CD8-positive, alpha-beta memory T cell (primary cell): ENCODE measurements around the gene RIC8B. TPM values are rescaled to one million over a fixed set of nuclear protein-coding genes. Genes with fewer than 3 reads are reported as not detected.

Experiments used
- CTCF ChIA-PET: fragments of 350-600 bp; sonication (Branson Sonifier 250); formaldehyde crosslinking; loops from one replicate; lab custom pipeline; 2021; ENCODE audit warnings: antibody characterized with exemption; lab: Charles Lee
- POLR2A ChIA-PET: fragments of 350-600 bp; sonication (Branson Sonifier 250); formaldehyde crosslinking; loops from one replicate; lab custom pipeline; 2021; ENCODE audit warnings: antibody characterized with exemption; lab: Charles Lee
- DNase-seq, 5 donors: peaks; one replicate each; pipeline versions ENCODE4 v3.0.0 to v3.0.0-alpha.2; 2020 to 2022; ENCODE audit warnings: mixed read lengths in 1 of 5
- H3K27ac ChIP-seq: one replicate; pipeline ENCODE4 v1.7.0; 2013; ENCODE audit warnings: low read depth, mild to moderate bottlenecking, low read length, moderate library complexity
- H3K27me3 ChIP-seq: 2 replicates; pipeline ENCODE4 v1.7.0; 2013; ENCODE audit warnings: low read length, mild to moderate bottlenecking; ENCODE audit not compliant: insufficient read depth, poor library complexity, severe bottlenecking
- H3K36me3 ChIP-seq: 2 replicates; pipeline ENCODE4 v1.7.0; 2013; ENCODE audit warnings: mild to moderate bottlenecking, low read length, moderate library complexity; ENCODE audit not compliant: insufficient read depth
- H3K4me1 ChIP-seq: 2 replicates; pipeline ENCODE4 v1.7.0; 2013; ENCODE audit warnings: mild to moderate bottlenecking, low read length, moderate library complexity; ENCODE audit not compliant: insufficient read depth
- H3K4me3 ChIP-seq: 2 replicates; pipeline ENCODE4 v1.7.0; 2013; ENCODE audit warnings: mild to moderate bottlenecking, low read length
- H3K9me3 ChIP-seq: 2 replicates; pipeline ENCODE4 v1.7.0; 2013; ENCODE audit warnings: mild to moderate bottlenecking, low read length
- H3K27ac Mint-ChIP-seq, 8 donors: one replicate each; pipeline ENCODE4 v1.8.0; 2020 to 2021; ENCODE audit warnings: mixed read lengths in 8 of 8, mild to moderate bottlenecking in 6 of 8, inconsistent platforms in 3 of 8, moderate library complexity in 3 of 8
- H3K27me3 Mint-ChIP-seq, 2 donors: one replicate each; pipeline ENCODE4 v1.8.0; 2020 to 2021; ENCODE audit warnings: mixed read lengths in 2 of 2, mild to moderate bottlenecking in 1 of 2, moderate library complexity in 1 of 2
- H3K36me3 Mint-ChIP-seq, 3 donors: one replicate each; pipeline ENCODE4 v1.8.0; 2020 to 2021; ENCODE audit warnings: mixed read lengths in 3 of 3, inconsistent platforms in 1 of 3, mild to moderate bottlenecking in 1 of 3
- H3K4me1 Mint-ChIP-seq, 3 donors: one replicate each; pipeline ENCODE4 v1.8.0; 2020 to 2021; ENCODE audit warnings: mixed read lengths in 3 of 3, inconsistent platforms in 1 of 3, mild to moderate bottlenecking in 1 of 3
- H3K4me3 Mint-ChIP-seq, 7 donors: one replicate each; pipeline ENCODE4 v1.8.0; 2020 to 2021; ENCODE audit warnings: mixed read lengths in 7 of 7, mild to moderate bottlenecking in 6 of 7, moderate library complexity in 4 of 7, inconsistent platforms in 2 of 7
- H3K9me3 Mint-ChIP-seq, 5 donors: one replicate each; pipeline ENCODE4 v1.8.0; 2020 to 2022; ENCODE audit warnings: mixed read lengths in 5 of 5, mild to moderate bottlenecking in 3 of 5, moderate library complexity in 2 of 5, inconsistent platforms in 1 of 5
- polyA plus RNA-seq: library from polyadenylated mRNA; unstranded; fragments of 300-500 nt; fragmentation: Illumina TruSeq; gene quantifications from one replicate; pipeline ENCODE4 v1.2.3, GENCODE V29; 2021
- total RNA-seq, 2 experiments: library from RNA; stranded (reverse); gene quantifications; one replicate each; pipeline ENCODE4 v1.2.3, GENCODE V29; 2021

The RIC8B gene
- total and polyA plus RNA-seq, 3 experiments from 2014 or later, result 9.9 to 11.2 (median 10.2) TPM

DNA sequence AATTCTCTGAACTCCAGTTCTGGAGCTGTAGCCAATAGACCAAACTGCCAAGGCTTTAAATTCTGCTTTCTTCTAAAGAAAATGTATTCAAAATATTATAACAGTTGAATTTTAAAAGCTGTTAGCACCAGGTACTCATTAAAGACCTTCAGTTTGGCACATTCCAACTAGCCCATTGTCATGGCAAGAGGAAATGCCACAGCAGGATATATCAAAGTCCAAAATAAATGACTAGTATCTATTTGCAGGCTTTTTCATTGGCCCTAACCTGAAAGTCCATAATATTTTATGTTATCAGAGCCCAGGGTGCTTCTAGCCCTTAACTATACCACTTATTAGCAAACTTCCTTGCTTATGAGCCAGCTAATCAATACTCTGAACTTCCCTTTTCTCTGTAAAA lies 3.1 kb upstream of the RIC8B start:
- Mint-ChIP-seq H3K9me3 (no peaks in the 10 kb centered on the region), H3K27me3 (peaks cover 0 to 5% of the 10 kb centered on the region in 2 donors), H3K36me3 (peaks cover 0 to 11% (median 0%) of the 10 kb centered on the region in 3 donors), H3K27ac (no peak overlapping the region), H3K4me3 (no peak overlapping the region), H3K4me1 (peaks cover 30 to 37% (median 34%) of the 10 kb centered on the region in 3 donors)
- DNase-seq, result no peak
- ChIA-PET POLR2A (no interaction called here), CTCF (interaction anchor here (0.9 kb wide), 1 partner anchor 13 kb away, joined by 3 read pairs; no protein-coding TSS in a partner anchor)
- Histone ChIP-seq H3K4me1 (peaks cover 15% of the 10 kb centered on the region), H3K9me3 (no peaks in the 10 kb centered on the region), H3K4me3 (no peak overlapping the region), H3K36me3 (no peaks in the 10 kb centered on the region), H3K27me3 (no peaks in the 10 kb centered on the region), H3K27ac (no peak overlapping the region)

DNA sequence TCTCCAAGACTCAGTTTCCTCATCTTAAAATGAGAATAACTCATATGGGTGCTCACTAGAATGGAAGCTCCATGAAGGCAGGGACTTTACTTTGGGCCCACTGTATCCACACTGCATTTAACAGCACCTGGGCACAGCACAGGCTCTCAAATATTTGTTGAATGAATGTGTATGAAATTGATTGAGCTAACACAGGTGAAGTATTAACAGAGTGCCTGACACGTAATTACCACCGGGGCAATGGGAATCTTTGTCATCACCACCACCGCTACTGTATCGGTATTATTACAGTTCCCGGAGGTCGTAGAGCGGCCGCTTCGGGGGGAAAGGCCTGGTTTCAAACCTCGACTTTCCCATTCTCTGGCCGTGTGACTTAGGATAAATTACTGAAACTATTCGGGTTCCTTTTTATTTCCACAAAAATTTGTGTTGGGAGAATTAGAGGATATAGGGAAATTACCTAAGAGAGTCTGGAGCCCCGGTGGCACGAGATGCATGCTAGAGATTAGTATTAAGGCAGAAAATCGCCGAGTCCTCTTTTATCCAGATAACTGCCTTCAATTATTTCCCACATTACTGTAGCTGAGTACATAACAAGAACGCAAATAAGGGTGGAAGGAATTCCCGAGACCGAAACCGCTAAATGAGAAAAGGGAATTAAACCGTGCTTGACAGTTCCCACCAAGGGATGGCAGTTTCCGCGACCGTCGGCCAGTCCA lies 1.0 kb upstream of the RIC8B start:
- H3K4me1 ChIP-seq, result peaks cover 18% of the 10 kb centered on the region
- Mint-ChIP-seq H3K27me3 (peaks cover 0 to 5% of the 10 kb centered on the region in 2 donors), H3K9me3 (no peaks in the 10 kb centered on the region), H3K27ac (peak overlapping the region; percentile 87 to 100 (median 99)), H3K4me3 (peak overlapping the region; percentile 88 to 99 (median 96)), H3K36me3 (peaks cover 0 to 11% (median 0%) of the 10 kb centered on the region in 3 donors), H3K4me1 (peaks cover 40 to 48% (median 44%) of the 10 kb centered on the region in 3 donors)
- H3K9me3 ChIP-seq, result no peaks in the 10 kb centered on the region
- POLR2A ChIA-PET, result interaction anchor here (0.9 kb wide), 1 partner anchor 26 kb away, joined by 3 read pairs; no protein-coding TSS in a partner anchor
- DNase-seq, result peak in 1 of 5 donors; percentile 14
- CTCF ChIA-PET, result no interaction called here
- H3K36me3 ChIP-seq, result no peaks in the 10 kb centered on the region
- H3K27ac ChIP-seq, result peak overlapping the region; percentile 93
- peak overlapping the region; percentile 97 for H3K4me3 ChIP-seq
- H3K27me3 ChIP-seq, result no peaks in the 10 kb centered on the region

DNA sequence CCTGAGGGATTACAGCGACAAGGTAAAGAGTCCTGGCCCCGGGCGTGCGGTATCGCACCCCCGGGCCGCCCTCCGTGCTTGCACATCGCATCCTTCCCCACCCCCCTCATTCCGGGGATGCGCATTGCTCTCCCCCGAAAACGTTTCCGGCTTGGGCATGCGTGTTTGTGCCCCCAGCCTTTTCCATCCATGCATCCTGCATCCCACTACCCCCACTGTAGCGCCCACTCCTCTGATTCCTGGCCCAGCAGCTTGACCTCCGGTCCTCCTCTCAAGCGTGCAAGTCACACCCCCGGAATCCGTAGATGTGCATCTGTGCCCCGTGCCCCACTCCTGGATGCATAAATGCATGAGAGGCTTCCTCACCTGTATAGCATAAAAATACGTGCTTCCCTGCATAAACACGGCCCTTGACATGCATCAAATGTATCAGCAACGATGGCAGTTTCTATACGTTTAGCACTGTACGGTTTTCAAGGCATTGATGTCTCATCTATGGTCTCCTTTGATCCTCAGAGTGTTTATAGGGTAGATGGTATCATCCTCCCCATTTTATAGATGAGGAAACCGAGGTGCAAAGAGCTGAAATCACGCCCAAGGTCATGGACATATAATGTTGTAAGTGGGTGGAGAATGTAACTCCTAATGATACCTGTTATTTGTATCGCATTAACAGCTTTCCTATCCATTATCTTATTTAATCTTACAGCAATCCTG lies 484 bp downstream of the RIC8B start:
- H3K27ac Mint-ChIP-seq, result peak overlapping the region; percentile 87 to 100 (median 99)
- ChIA-PET CTCF (no interaction called here), POLR2A (no interaction called here)
- Histone ChIP-seq H3K27me3 (no peaks in the 10 kb centered on the region), H3K4me3 (peak overlapping the region; percentile 97), H3K9me3 (no peaks in the 10 kb centered on the region), H3K27ac (peak overlapping the region; percentile 93), H3K36me3 (no peaks in the 10 kb centered on the region), H3K4me1 (peaks cover 18% of the 10 kb centered on the region)
- peaks cover 43 to 51% (median 46%) of the 10 kb centered on the region in 3 donors for H3K4me1 Mint-ChIP-seq
- peaks cover 0 to 12% (median 0%) of the 10 kb centered on the region in 3 donors for H3K36me3 Mint-ChIP-seq
- no peaks in the 10 kb centered on the region for H3K27me3 Mint-ChIP-seq
- DNase-seq, result peak in 3 of 5 donors; percentile 7 to 55 (median 39)
- peak overlapping the region; percentile 88 to 99 (median 96) for H3K4me3 Mint-ChIP-seq
- no peaks in the 10 kb centered on the region for H3K9me3 Mint-ChIP-seq

DNA sequence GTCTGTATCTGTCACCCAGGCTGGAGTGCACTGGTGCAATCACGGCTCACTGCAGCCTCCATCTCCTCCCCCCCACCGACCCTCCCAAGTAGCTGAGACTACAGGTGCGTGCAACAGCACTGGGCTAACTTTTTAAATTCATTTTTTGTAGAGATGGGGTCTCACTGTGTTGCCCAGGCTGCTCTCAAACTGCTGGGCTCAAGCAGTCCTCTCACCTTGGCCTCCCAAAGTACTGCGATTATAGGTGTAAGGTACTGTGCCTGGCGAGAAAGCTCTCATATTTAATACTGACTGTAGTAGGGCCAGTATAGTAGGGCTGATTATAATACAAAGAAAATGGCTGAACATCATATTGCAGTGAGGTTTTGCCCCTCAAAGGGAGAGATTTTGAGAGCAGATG lies 2.4 kb downstream of the RIC8B start:
- ChIA-PET POLR2A (no interaction called here), CTCF (no interaction called here)
- H3K4me3 Mint-ChIP-seq, result peak overlapping the region in 3 of 7 donors; percentile 0 to 97 (median 66)
- Histone ChIP-seq H3K9me3 (no peaks in the 10 kb centered on the region), H3K36me3 (no peaks in the 10 kb centered on the region), H3K4me1 (peaks cover 18% of the 10 kb centered on the region), H3K27ac (no peak overlapping the region), H3K27me3 (no peaks in the 10 kb centered on the region), H3K4me3 (no peak overlapping the region)
- peaks cover 53 to 69% (median 58%) of the 10 kb centered on the region in 3 donors for H3K4me1 Mint-ChIP-seq
- H3K9me3 Mint-ChIP-seq, result no peaks in the 10 kb centered on the region
- peaks cover 0 to 2% of the 10 kb centered on the region in 2 donors for H3K27me3 Mint-ChIP-seq
- H3K36me3 Mint-ChIP-seq, result peaks cover 0 to 17% (median 0%) of the 10 kb centered on the region in 3 donors
- peak overlapping the region in 4 of 8 donors; percentile 1 to 87 (median 41) for H3K27ac Mint-ChIP-seq
- no peak for DNase-seq

DNA sequence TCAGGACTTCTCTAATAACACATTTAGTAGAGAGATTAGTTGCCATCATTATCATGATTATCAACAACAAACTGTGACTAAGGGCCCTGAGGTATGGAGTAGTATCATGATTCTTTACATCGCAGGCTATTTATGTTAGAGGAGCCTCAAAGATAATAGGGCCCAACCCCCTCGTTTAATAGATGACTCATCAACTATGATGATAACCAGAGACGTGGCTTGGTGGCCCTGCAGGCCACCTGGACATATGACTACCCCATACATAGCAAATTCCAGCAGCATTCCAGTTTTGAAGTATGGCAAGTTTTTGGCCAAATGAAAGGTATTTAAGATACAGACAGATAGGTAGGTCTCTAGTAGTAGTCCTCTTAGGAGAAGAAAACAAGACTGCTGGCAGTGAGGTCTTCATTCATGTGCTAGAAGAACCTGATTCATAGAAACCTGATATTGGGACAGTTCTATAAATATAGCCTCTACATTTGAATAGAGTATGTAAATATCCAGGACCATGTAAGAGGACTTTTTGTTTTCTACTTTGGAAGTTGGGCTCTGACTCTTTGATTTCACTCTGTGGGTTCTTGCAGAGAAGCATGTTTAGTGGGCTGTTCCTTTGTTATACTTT lies 5.6 kb downstream of the RIC8B start:
- DNase-seq, result no peak
- H3K27ac ChIP-seq, result no peak overlapping the region
- peaks cover 0 to 2% of the 10 kb centered on the region in 2 donors for H3K27me3 Mint-ChIP-seq
- no peaks in the 10 kb centered on the region for H3K9me3 ChIP-seq
- peak overlapping the region in 2 of 8 donors; percentile 30 to 78 for H3K27ac Mint-ChIP-seq
- H3K27me3 ChIP-seq, result no peaks in the 10 kb centered on the region
- H3K4me1 Mint-ChIP-seq, result peaks cover 57 to 80% (median 71%) of the 10 kb centered on the region in 3 donors
- H3K4me1 ChIP-seq, result peaks cover 16% of the 10 kb centered on the region
- H3K4me3 ChIP-seq, result no peak overlapping the region
- ChIA-PET POLR2A (no interaction called here), CTCF (no interaction called here)
- H3K36me3 ChIP-seq, result no peaks in the 10 kb centered on the region
- no peak overlapping the region for H3K4me3 Mint-ChIP-seq
- no peaks in the 10 kb centered on the region for H3K9me3 Mint-ChIP-seq
- peaks cover 8 to 22% (median 9%) of the 10 kb centered on the region in 3 donors for H3K36me3 Mint-ChIP-seq

DNA sequence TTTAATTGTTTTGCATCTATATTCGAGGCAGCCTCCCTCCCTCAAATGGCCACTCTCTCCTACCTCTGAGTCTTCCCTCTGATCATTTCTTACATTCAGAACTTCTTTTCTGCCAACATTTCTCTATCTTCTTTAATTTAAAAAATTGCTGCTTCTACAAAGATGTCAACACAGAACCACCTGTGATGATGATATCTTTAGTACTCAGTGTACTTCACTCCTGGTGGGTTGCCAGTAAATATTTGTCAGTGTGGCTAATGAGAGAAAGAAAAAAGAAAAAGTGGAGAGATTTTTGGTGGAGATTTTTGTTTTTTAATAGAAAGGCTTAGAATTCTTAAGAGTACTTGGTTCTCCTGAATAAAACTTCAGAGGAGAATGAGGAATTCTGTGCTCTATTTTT lies 8.1 kb downstream of the RIC8B start:
- no peak overlapping the region for H3K27ac ChIP-seq
- ChIA-PET CTCF (no interaction called here), POLR2A (no interaction called here)
- H3K27me3 Mint-ChIP-seq, result peaks cover 0 to 2% of the 10 kb centered on the region in 2 donors
- no peak overlapping the region for H3K4me3 ChIP-seq
- no peaks in the 10 kb centered on the region for H3K36me3 ChIP-seq
- peaks cover 39 to 59% (median 49%) of the 10 kb centered on the region in 3 donors for H3K4me1 Mint-ChIP-seq
- DNase-seq, result no peak
- no peak overlapping the region for H3K4me3 Mint-ChIP-seq
- peaks cover 0 to 1% (median 0%) of the 10 kb centered on the region in 5 donors for H3K9me3 Mint-ChIP-seq
- H3K36me3 Mint-ChIP-seq, result peaks cover 12 to 36% (median 14%) of the 10 kb centered on the region in 3 donors
- no peaks in the 10 kb centered on the region for H3K27me3 ChIP-seq
- no peaks in the 10 kb centered on the region for H3K9me3 ChIP-seq
- no peaks in the 10 kb centered on the region for H3K4me1 ChIP-seq
- peak overlapping the region in 2 of 8 donors; percentile 1 to 7 for H3K27ac Mint-ChIP-seq

DNA sequence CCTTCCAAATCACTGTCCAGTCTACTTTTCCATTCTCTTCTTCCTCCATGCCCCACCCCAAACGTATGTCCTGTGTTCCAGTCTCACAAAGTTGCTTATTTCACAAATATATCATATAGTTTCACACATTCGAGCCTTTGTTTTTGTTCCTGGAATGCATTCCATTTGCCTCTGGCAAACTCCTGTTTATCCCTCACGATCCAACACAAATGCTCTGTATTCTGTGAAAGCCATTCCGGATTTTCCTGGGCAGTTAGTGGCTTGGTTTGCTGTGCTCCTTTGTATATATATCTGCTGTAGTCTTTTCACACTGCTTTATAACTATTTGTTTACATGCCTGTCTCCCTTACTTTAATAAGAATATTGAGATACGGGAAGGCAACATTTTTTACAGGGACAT lies 9.0 kb downstream of the RIC8B start:
- peak overlapping the region in 1 of 8 donors; percentile 4 for H3K27ac Mint-ChIP-seq
- peaks cover 0 to 2% of the 10 kb centered on the region in 2 donors for H3K27me3 Mint-ChIP-seq
- Histone ChIP-seq H3K4me1 (no peaks in the 10 kb centered on the region), H3K4me3 (no peak overlapping the region), H3K9me3 (no peaks in the 10 kb centered on the region), H3K27ac (no peak overlapping the region), H3K27me3 (no peaks in the 10 kb centered on the region), H3K36me3 (no peaks in the 10 kb centered on the region)
- H3K36me3 Mint-ChIP-seq, result peaks cover 12 to 44% (median 14%) of the 10 kb centered on the region in 3 donors
- H3K4me3 Mint-ChIP-seq, result peak overlapping the region in 1 of 7 donors; percentile 13
- peaks cover 31 to 50% (median 42%) of the 10 kb centered on the region in 3 donors for H3K4me1 Mint-ChIP-seq
- no peak for DNase-seq
- H3K9me3 Mint-ChIP-seq, result peaks cover 0 to 1% (median 0%) of the 10 kb centered on the region in 5 donors
- CTCF ChIA-PET, result no interaction called here
- POLR2A ChIA-PET, result no interaction called here
